Activated naive CD8-positive, alpha-beta T cell treated with anti-CD3 and anti-CD28 coated beads for 36 hours (primary cell): ENCODE measurements around the gene TCHP. TPM values are rescaled to one million over a fixed set of nuclear protein-coding genes. Genes with fewer than 3 reads are reported as not detected.

ENCODE experiments used
- DNase-seq: peaks from one replicate; pipeline ENCODE4 v3.0.0; 2021
- H3K27ac Mint-ChIP-seq: one replicate; pipeline ENCODE4 v1.8.0; 2022; ENCODE audit warnings: mild to moderate bottlenecking, moderate library complexity, mixed read lengths
- H3K27me3 Mint-ChIP-seq: one replicate; pipeline ENCODE4 v1.8.0; 2022; ENCODE audit warnings: mild to moderate bottlenecking, mixed read lengths
- H3K36me3 Mint-ChIP-seq: one replicate; pipeline ENCODE4 v1.8.0; 2021; ENCODE audit warnings: mild to moderate bottlenecking, mixed read lengths
- H3K4me1 Mint-ChIP-seq: one replicate; pipeline ENCODE4 v1.8.0; 2021; ENCODE audit warnings: mixed read lengths
- H3K4me3 Mint-ChIP-seq: one replicate; pipeline ENCODE4 v1.8.0; 2022; ENCODE audit warnings: mild to moderate bottlenecking, moderate library complexity, mixed read lengths
- H3K9me3 Mint-ChIP-seq: one replicate; pipeline ENCODE4 v1.8.0; 2022; ENCODE audit warnings: mixed read lengths
- total RNA-seq, 2 experiments: library from RNA; stranded (reverse); gene quantifications; one replicate each; pipeline ENCODE4 v1.2.3, GENCODE V29; 2021

The TCHP gene
- total RNA-seq, 2 experiments from 2014 or later = 22.9 to 24.9 TPM

DNA sequence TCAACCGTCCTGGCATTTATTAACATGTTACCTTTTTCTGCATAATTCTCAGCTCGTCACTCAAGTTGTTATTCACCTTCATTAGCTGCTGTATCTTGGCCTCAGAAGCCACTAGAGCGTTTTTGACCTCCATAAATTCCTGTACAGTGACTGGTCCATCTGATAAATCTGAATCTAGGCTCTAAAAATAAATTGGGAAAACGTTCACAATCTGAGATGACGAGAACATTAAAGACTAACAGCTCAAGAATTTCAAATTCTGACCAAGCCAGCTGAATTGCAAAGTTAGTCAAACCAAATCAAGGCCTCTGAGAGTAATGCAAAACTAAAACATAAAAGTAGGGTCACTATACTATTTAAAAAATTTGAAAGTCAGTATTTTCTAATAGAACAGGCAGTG, 51.1 kb downstream of the TCHP start:
- no peaks in the 10 kb centered on the region for H3K9me3 Mint-ChIP-seq
- peaks cover 36% of the 10 kb centered on the region for H3K36me3 Mint-ChIP-seq
- H3K27me3 Mint-ChIP-seq = no peaks in the 10 kb centered on the region
- no peak overlapping the region for H3K4me3 Mint-ChIP-seq
- H3K27ac Mint-ChIP-seq = no peak overlapping the region
- H3K4me1 Mint-ChIP-seq = peaks cover 34% of the 10 kb centered on the region
- no peak for DNase-seq

DNA sequence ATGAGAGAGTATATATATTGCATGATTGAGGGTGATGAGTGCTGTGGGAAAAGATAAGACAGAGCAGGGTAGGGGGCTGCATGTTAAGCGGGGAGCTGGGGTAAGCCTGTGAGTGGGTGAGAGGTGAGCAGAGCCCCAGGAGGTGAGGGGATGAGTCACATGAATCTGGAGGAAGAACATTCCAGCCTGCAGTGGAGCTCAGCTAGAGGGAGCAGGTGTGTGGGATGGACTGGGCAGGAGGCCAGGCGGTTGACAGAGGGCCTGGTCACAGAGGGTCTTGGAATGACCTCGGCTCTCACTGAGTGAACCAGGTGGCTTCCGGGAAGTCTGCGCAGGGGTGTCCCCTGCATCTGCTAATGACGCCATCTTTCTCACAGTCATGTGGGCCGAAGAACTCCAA, 51.7 kb downstream of the TCHP start:
- peaks cover 36% of the 10 kb centered on the region for H3K36me3 Mint-ChIP-seq

DNA sequence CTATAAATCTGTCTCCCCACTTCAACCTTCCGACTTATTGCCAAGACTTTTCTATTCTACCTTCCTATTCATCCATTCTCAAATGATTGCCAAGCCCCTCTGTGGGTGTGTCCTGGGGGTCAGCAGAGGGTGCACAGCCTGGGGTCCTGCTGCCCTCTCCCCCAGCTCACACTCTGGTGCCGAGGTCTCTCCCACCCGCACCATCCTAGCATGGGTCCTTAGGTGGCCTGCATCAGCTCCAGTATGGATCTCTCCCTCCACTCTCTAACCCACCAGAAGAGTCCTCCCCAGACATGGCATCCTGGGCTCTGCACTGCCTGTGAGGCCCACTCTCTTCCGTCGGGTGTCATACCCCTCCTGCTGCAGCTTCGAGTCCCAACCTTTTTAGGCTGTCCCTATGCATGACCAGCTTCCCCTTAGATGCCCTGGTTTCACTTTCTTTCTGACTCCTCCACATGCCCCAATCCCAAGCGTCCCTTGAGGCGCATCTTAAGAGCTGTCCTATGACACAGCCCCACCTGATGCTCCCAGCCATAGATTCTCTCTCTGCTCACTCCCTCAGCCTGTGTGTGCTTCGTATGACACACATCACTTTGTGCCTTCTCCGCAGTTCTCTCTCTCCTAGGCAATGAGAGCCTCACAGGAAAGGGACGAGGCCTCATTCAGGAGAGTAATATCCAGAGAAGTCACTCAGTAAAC, 52.2 kb downstream of the TCHP start:
- Mint-ChIP-seq H3K27ac (peak overlapping the region; percentile 20), H3K36me3 (peaks cover 33% of the 10 kb centered on the region), H3K4me3 (no peak overlapping the region), H3K9me3 (no peaks in the 10 kb centered on the region), H3K4me1 (peaks cover 24% of the 10 kb centered on the region), H3K27me3 (no peaks in the 10 kb centered on the region)
- no peak for DNase-seq

More for the DNA sequence above, 51.7 kb downstream of the TCHP start:
- H3K4me3 Mint-ChIP-seq = no peak overlapping the region
- H3K27me3 Mint-ChIP-seq = no peaks in the 10 kb centered on the region
- peak overlapping the region; percentile 54 for H3K27ac Mint-ChIP-seq
- no peak for DNase-seq
- no peaks in the 10 kb centered on the region for H3K9me3 Mint-ChIP-seq
- H3K4me1 Mint-ChIP-seq = peaks cover 30% of the 10 kb centered on the region

DNA sequence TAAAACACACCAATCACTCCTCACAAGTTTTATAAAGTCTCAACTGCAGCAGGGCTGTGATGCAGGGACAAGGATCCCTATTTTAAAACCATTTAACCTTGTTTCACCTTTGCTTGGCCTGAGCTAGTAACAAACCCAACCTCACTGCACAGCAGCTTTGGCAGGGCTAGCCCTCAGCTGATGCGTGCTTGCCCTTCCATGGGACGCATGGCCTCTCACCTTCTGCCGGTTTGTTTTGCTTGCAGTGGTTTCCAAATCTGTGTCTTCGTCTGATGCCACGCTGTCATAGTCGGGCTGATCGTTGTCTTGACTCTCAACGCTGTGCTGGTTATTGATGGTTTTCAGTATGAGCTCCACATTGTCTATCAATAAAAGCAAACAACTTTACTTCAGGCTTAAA, 52.8 kb downstream of the TCHP start:
- no peak overlapping the region for H3K4me3 Mint-ChIP-seq
- peaks cover 30% of the 10 kb centered on the region for H3K36me3 Mint-ChIP-seq
- H3K4me1 Mint-ChIP-seq = peaks cover 19% of the 10 kb centered on the region
- no peak overlapping the region for H3K27ac Mint-ChIP-seq
- H3K9me3 Mint-ChIP-seq = no peaks in the 10 kb centered on the region
- no peaks in the 10 kb centered on the region for H3K27me3 Mint-ChIP-seq
- no peak for DNase-seq

DNA sequence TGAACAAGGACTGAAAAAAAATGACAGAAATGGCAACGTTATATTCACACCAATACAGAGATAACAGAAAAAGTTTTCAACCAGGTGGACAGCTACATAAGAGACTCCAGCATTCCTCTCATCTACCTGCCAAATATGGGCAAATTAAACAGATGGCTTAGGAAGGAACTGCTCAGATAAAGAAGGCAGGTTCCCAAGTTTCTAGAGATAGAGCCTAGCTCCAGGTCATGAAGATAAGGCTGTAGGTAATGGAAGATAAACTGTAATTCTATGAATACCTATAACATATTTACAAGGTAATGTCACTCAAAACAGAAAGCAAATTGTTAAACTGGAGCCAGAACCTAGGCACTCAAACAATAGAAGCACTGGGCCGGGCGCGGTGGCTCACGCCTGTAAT, 53.6 kb downstream of the TCHP start:
- Mint-ChIP-seq H3K9me3 (no peaks in the 10 kb centered on the region), H3K4me3 (no peak overlapping the region), H3K27ac (peak overlapping the region; percentile 71), H3K27me3 (no peaks in the 10 kb centered on the region), H3K36me3 (peaks cover 28% of the 10 kb centered on the region), H3K4me1 (peaks cover 12% of the 10 kb centered on the region)
- DNase-seq = no peak

DNA sequence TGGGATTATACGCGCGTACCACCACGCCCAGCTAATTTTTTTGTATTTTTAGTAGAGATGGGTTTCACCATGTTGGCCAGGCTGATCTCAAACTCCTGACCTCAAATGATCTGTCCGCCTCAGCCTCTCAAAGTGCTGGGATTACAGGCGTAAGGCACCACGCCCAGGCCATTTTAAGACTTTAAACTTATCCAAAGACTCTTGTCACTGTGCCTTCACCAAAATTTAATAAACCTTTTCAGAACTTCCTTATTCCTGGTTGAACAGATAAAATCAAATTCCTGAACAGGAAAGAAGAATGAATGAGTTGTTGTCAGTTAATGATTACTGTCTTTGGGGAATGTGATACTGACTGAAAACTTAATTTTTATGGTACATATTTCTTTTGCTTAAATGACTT, 58.3 kb downstream of the TCHP start:
- Mint-ChIP-seq H3K4me3 (no peak overlapping the region), H3K27ac (no peak overlapping the region), H3K36me3 (peaks cover 23% of the 10 kb centered on the region), H3K4me1 (no peaks in the 10 kb centered on the region), H3K27me3 (no peaks in the 10 kb centered on the region), H3K9me3 (no peaks in the 10 kb centered on the region)
- no peak for DNase-seq

DNA sequence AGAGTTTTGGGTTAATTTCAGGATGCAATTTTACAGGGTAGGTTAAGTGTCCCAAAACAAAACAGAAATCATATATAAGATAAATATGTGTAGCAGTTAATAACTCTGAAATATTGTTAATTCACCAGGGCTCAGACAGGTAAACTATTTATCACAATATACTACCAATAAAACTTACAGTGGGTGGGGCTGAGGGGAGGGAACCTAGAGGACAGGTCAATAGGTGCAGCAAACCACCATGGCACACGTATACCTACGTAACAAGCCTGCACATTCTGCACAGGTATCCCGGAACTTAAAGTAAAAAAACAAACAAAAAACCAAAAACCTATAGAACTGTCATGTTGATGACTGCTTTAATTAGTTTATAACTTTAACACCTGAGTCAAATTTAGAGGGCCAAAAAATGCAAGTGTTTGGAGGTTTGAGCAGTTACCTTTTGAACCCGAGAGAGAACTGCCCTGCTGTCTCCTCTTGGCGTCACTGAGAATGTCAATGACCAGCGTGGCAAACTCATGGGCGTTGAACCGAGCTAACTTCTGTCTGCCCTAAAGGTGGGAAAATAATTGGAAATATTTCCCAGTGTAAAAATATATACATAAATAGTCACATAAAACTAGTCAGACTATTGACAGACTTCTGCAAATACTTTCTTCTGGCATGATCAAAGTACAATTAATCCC, 59.5 kb downstream of the TCHP start:
- no peak for DNase-seq
- Mint-ChIP-seq H3K9me3 (no peaks in the 10 kb centered on the region), H3K4me3 (no peak overlapping the region), H3K27me3 (no peaks in the 10 kb centered on the region), H3K27ac (no peak overlapping the region), H3K36me3 (peaks cover 23% of the 10 kb centered on the region), H3K4me1 (no peaks in the 10 kb centered on the region)

DNA sequence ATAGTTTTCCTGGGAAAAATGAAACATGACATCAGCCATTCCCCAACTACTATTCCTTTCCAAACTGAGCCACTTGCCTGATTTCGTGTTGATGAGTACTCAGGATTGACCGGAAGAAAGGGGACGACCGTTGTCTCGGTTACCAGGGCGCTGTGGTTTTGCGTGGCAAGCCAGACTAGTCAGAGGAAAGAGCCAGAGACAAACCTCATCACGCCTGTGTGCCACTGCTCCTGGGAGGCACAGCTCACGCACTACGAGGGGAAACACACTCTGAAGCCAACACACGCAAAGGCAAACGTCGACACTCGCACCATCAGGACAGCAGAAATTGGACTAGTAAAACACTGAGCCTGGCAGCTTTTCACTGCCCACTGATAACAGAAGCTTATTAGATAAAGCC, 61.1 kb downstream of the TCHP start:
- peaks cover 16% of the 10 kb centered on the region for H3K36me3 Mint-ChIP-seq
- H3K9me3 Mint-ChIP-seq = no peaks in the 10 kb centered on the region
- H3K27me3 Mint-ChIP-seq = no peaks in the 10 kb centered on the region
- H3K4me1 Mint-ChIP-seq = no peaks in the 10 kb centered on the region
- H3K27ac Mint-ChIP-seq = no peak overlapping the region
- DNase-seq = no peak
- H3K4me3 Mint-ChIP-seq = no peak overlapping the region

DNA sequence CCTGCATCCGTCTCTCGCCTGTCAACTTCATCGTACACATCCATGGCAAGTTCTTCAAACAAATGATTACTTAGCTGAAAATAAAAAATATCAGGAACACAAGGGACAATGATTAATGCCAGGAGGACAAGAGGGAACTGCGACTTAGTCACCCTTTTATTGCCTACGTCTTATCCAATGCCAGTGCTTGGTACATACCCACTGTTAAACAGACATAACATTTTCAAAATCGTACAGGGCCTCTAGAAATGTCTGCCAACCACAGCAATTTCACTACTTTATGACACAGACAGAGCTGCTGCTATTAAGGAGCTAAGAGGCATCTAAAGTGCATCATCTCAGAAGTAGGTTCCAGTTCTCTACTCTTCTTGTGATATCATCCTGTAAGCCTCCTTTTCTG, 61.5 kb downstream of the TCHP start:
- H3K27me3 Mint-ChIP-seq = no peaks in the 10 kb centered on the region
- H3K4me1 Mint-ChIP-seq = no peaks in the 10 kb centered on the region
- H3K36me3 Mint-ChIP-seq = peaks cover 15% of the 10 kb centered on the region
- no peaks in the 10 kb centered on the region for H3K9me3 Mint-ChIP-seq
- H3K27ac Mint-ChIP-seq = no peak overlapping the region
- no peak overlapping the region for H3K4me3 Mint-ChIP-seq
- DNase-seq = no peak

DNA sequence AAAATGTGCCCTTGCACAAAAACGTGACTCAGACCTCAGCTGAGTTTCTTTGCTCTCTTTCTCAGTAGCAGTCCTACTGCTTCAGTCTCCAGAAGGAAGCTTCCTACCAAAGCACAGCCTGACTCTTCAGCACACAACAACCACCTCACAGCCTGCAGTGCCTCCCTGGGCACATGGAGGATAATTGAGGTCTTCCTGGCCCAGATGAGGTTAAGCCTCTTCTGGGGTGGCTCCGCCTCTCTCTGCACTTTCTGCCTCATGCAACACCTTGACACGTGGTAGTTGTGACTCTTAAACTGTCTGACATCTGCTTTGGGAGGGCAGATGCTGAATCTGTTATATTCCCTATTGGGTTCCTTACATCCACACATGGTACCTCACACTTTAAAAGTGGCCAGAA, 62.3 kb downstream of the TCHP start:
- Mint-ChIP-seq H3K9me3 (no peaks in the 10 kb centered on the region), H3K4me3 (no peak overlapping the region), H3K27ac (no peak overlapping the region), H3K36me3 (peaks cover 12% of the 10 kb centered on the region), H3K27me3 (no peaks in the 10 kb centered on the region), H3K4me1 (peaks cover 1% of the 10 kb centered on the region)
- DNase-seq = no peak

DNA sequence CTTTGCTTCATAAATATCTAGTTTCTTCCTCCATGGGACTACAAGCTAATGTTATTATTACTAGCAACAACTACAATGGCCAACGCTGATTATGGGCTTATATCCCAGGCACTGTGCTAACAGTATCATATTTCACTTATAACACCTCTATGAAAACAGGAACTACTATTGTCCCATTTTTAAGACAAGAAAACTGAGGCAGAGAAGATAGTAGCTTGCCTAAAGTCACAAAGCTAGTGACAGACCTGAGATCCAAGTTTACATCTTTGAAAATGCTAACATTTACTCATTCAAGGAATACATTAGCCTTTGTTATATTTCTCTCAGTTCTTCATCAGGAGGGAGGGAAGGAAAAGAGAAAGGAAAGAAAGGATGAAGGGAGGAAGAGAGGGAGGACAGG, 63.3 kb downstream of the TCHP start:
- H3K4me3 Mint-ChIP-seq = no peak overlapping the region
- no peak overlapping the region for H3K27ac Mint-ChIP-seq
- H3K27me3 Mint-ChIP-seq = no peaks in the 10 kb centered on the region
- peaks cover 11% of the 10 kb centered on the region for H3K36me3 Mint-ChIP-seq
- H3K9me3 Mint-ChIP-seq = no peaks in the 10 kb centered on the region
- H3K4me1 Mint-ChIP-seq = peaks cover 10% of the 10 kb centered on the region
- DNase-seq = no peak

DNA sequence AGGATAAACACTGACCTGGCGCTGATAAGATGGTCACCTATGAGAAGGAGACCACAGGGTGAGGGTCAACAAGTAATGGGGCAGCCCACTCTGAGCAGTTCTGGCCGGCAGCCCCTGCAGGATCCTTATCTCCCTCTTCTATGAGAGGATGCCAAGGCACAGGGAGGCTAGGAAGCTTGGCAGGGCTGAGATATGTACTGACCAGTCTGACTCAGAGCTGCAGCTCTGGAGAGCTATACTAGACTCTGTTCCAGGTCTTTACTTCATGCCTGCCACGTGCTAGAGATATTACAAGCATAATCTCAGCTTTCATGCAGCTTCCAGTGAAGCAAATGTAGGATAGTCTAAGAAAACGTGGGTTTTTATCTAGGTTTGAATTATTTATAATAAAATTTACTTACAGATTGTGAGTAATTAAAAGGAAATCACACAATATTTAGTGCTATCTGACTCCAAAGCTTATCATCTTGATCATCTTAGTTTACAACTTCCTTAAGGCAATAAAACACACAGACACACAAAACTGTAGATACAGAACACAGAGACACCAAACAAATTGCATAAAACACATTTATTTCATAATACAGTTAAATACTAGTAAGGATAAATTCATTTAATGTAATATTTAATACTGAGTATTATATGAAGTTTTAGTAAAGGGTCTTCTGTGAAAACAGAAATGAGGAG, 63.8 kb downstream of the TCHP start:
- H3K27me3 Mint-ChIP-seq = no peaks in the 10 kb centered on the region
- peaks cover 6% of the 10 kb centered on the region for H3K36me3 Mint-ChIP-seq
- H3K9me3 Mint-ChIP-seq = no peaks in the 10 kb centered on the region
- DNase-seq = no peak
- peaks cover 11% of the 10 kb centered on the region for H3K4me1 Mint-ChIP-seq
- no peak overlapping the region for H3K4me3 Mint-ChIP-seq
- H3K27ac Mint-ChIP-seq = no peak overlapping the region

DNA sequence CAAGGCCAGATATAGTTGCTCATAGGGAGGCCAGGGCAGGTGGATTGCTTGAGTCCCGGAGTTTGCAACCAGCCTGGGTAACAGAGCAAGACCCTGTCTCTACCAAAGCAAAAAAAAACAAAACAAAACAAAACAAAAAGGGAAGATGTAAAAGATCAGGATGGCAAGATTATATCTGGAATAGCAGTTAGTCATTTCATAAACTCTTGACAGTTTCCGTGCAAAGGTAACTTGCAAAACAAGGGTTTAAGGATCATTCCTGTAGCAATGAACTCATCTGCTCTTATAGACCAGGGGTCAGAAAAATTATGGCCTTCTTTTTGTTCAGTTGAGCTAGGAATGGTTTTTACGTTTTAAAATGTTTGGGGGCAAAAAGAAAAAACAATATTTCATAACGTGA, 66.5 kb downstream of the TCHP start:
- H3K36me3 Mint-ChIP-seq = peaks cover 8% of the 10 kb centered on the region

DNA sequence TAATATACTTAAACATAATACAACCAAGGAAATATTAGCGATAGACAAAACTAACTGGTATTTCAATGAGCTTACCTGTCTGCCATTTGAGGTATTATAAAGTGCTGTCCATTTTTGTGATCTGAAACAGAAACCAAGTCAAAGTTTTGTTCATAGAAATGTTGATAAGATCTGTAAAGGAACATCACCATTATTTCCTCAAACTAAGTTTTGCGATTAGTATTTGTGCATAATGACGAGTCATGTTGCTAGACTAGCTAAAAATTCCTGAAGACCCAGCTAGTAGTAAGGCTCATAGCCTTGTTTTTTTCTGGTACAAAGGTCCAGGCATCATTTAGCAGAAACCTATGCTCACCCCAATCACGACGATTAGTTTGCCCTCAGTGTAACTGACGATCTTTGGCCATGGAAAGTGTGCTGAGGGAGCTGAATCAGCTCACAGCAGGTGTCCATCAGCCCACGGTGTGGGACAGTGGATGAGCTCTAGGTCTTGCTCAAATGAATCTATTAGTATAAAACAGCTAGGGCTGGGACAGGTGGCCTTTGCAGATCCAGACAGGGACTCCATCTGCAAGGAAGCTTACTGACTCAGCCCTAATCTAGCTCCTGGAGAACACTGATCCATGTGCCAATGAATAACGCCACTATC, 67.4 kb downstream of the TCHP start:
- peaks cover 15% of the 10 kb centered on the region for H3K36me3 Mint-ChIP-seq
- H3K9me3 Mint-ChIP-seq = no peaks in the 10 kb centered on the region
- peaks cover 11% of the 10 kb centered on the region for H3K4me1 Mint-ChIP-seq
- no peak overlapping the region for H3K4me3 Mint-ChIP-seq
- no peak for DNase-seq
- H3K27me3 Mint-ChIP-seq = no peaks in the 10 kb centered on the region
- H3K27ac Mint-ChIP-seq = peak overlapping the region; percentile 82

More for the DNA sequence above, 66.5 kb downstream of the TCHP start:
- no peak for DNase-seq
- Mint-ChIP-seq H3K9me3 (no peaks in the 10 kb centered on the region), H3K27me3 (no peaks in the 10 kb centered on the region), H3K4me3 (no peak overlapping the region), H3K4me1 (peaks cover 11% of the 10 kb centered on the region), H3K27ac (no peak overlapping the region)
